ENCODE results near the gene MATCAP1.

The MATCAP1 gene

DNA sequence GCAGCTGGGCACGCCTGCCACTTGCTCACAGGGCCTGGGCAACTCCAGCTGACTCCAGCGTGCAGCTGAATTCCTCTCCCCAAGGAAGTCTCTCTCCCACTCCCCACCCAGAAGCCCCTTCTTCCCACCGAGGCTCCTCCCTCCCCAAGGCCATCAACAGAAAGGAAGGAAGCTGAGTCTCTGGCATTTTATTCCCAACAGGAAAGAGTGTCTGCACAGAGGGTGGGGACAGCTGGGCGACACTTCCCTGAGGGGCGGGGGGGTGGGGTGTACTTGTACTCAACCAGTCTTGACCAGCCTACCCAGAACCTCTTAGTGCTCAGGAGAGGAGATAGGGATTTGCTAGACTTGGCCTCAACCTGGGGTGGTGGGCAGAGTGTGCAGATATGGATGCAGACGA, 6.3 kb upstream of the MATCAP1 start, which contains the start of gene EXOC3L1:
EXOC3L1 (minus strand) TSS at position 96 of the 400 bp plus-strand sequence. CDS start 460 bp downstream, outside the sequence.
- Histone ChIP-seq H3F3A (ENCODE audit: control insufficient read depth, insufficient read depth) (no peaks in the 10 kb centered on the region), H3K9me3 (ENCODE audit: control insufficient read depth, insufficient read depth, low read length) (no peaks in the 10 kb centered on the region), H3K4me3 (ENCODE audit: low read length) (no peak within 1 kb of the TSS), H3K79me2 (ENCODE audit: control insufficient read depth, low read length) (peaks cover 34% of the 10 kb centered on the region), H4K20me1 (ENCODE audit: control insufficient read depth, insufficient read depth, low read depth, low read length) (no peaks in the 10 kb centered on the region; the same call in 1 of the 2 replicates), H3K27ac (ENCODE audit: low read depth, low read length) (no peak within 1 kb of the TSS), H3K4me1 (ENCODE audit: control insufficient read depth, low read length) (peaks cover 22% of the 10 kb centered on the region), H3K4me2 (ENCODE audit: low read length) (no peak within 1 kb of the TSS), H3K36me3 (ENCODE audit: control insufficient read depth, low read length) (peaks cover 29% of the 10 kb centered on the region), H3K9me2 (replicated peaks; ENCODE audit: control insufficient read depth, low read length) (no peaks in the 10 kb centered on the region), H3K27me3 (ENCODE audit: control insufficient read depth, low read length) (peaks cover 16% of the 10 kb centered on the region)
- TF ChIP-seq, protein P1, sequence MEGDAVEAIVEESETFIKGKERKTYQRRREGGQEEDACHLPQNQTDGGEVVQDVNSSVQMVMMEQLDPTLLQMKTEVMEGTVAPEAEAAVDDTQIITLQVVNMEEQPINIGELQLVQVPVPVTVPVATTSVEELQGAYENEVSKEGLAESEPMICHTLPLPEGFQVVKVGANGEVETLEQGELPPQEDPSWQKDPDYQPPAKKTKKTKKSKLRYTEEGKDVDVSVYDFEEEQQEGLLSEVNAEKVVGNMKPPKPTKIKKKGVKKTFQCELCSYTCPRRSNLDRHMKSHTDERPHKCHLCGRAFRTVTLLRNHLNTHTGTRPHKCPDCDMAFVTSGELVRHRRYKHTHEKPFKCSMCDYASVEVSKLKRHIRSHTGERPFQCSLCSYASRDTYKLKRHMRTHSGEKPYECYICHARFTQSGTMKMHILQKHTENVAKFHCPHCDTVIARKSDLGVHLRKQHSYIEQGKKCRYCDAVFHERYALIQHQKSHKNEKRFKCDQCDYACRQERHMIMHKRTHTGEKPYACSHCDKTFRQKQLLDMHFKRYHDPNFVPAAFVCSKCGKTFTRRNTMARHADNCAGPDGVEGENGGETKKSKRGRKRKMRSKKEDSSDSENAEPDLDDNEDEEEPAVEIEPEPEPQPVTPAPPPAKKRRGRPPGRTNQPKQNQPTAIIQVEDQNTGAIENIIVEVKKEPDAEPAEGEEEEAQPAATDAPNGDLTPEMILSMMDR (IDR thresholded peaks at IDR 0.05; ENCODE audit: low read depth, low read length, poor library complexity, severe bottlenecking) = no peak
- TF ChIP-seq EZH2phosphoT487 (IDR thresholded peaks at IDR 0.05; ENCODE audit: borderline replicate concordance, low read length) = no peak

DNA sequence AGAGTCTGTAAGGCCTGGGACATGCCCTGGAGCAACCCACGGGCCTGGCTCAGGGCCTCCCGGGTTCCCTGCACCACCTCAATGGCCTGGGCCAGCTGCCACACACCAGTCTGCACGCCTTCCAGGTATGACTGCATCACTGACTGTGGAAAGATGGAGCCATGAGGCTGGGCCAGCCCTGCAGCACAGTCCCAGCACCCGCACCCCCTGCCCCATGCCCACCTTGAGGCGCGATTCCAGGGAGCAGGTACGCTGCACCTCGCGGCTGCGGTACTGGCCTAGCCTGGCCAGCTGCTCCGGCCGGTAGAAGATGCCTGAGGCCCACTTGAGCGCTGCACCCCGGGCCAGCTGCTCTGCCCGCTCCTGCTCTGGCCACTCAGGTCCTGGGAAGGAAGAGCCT, 5.0 kb upstream of the MATCAP1 start:
- H3K27me3 ChIP-seq (ENCODE audit: control insufficient read depth, low read length) = peaks cover 24% of the 10 kb centered on the region
- H3K27ac ChIP-seq (ENCODE audit: low read depth, low read length) = no peak overlapping the region
- H3K4me1 ChIP-seq (ENCODE audit: control insufficient read depth, low read length) = peaks cover 31% of the 10 kb centered on the region

DNA sequence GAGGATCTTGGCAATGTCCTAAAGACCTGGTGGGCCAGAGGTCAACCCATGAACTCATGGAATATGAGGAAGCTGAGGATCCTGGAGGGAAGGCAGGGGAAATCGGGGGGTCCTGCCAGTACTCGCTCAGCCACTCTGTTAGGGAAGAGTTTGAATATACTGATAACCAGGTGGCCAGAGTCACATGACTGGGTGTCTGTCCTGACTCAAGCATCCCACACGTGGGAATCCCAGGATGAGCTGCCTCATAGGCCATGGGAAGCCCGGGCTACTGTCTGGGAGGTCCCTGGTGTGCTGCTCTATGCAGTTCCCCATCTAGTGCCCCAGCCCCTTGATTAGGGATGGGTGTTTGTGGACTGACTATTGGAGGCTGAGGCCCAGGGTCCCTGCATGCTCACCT, 4.6 kb upstream of the MATCAP1 start:
- Histone ChIP-seq H3K4me2 (ENCODE audit: low read length) (no peak overlapping the region), H3K4me3 (ENCODE audit: low read length) (no peak overlapping the region), H3K36me3 (ENCODE audit: control insufficient read depth, low read length) (peaks cover 12% of the 10 kb centered on the region), H4K20me1 (ENCODE audit: control insufficient read depth, insufficient read depth, low read depth, low read length) (no peaks in the 10 kb centered on the region; the same call in 1 of the 2 replicates), H3K4me1 (ENCODE audit: control insufficient read depth, low read length) (peaks cover 27% of the 10 kb centered on the region), H3K9me2 (replicated peaks; ENCODE audit: control insufficient read depth, low read length) (no peaks in the 10 kb centered on the region), H3K9me3 (ENCODE audit: control insufficient read depth, insufficient read depth, low read length) (no peaks in the 10 kb centered on the region), H3F3A (ENCODE audit: control insufficient read depth, insufficient read depth) (no peaks in the 10 kb centered on the region), H3K27me3 (ENCODE audit: control insufficient read depth, low read length) (peaks cover 24% of the 10 kb centered on the region), H3K79me2 (ENCODE audit: control insufficient read depth, low read length) (peaks cover 17% of the 10 kb centered on the region), H3K27ac (ENCODE audit: low read depth, low read length) (no peak overlapping the region)
- TF ChIP-seq, protein P1 (IDR thresholded peaks at IDR 0.05; ENCODE audit: low read depth, low read length, poor library complexity, severe bottlenecking) = no peak
- no peak for TF ChIP-seq EZH2phosphoT487 (IDR thresholded peaks at IDR 0.05; ENCODE audit: borderline replicate concordance, low read length)

More for the DNA sequence above, 5.0 kb upstream of the MATCAP1 start:
- H3F3A ChIP-seq (ENCODE audit: control insufficient read depth, insufficient read depth) = no peaks in the 10 kb centered on the region
- no peak for TF ChIP-seq EZH2phosphoT487 (IDR thresholded peaks at IDR 0.05; ENCODE audit: borderline replicate concordance, low read length)
- TF ChIP-seq, protein P1 (IDR thresholded peaks at IDR 0.05; ENCODE audit: low read depth, low read length, poor library complexity, severe bottlenecking) = no peak
- H3K79me2 ChIP-seq (ENCODE audit: control insufficient read depth, low read length) = peaks cover 22% of the 10 kb centered on the region
- H3K4me3 ChIP-seq (ENCODE audit: low read length) = no peak overlapping the region
- peaks cover 17% of the 10 kb centered on the region for H3K36me3 ChIP-seq (ENCODE audit: control insufficient read depth, low read length)
- H3K9me3 ChIP-seq (ENCODE audit: control insufficient read depth, insufficient read depth, low read length) = no peaks in the 10 kb centered on the region
- no peak overlapping the region for H3K4me2 ChIP-seq (ENCODE audit: low read length)
- H3K9me2 ChIP-seq (replicated peaks; ENCODE audit: control insufficient read depth, low read length) = no peaks in the 10 kb centered on the region
- H4K20me1 ChIP-seq (ENCODE audit: control insufficient read depth, insufficient read depth, low read depth, low read length) = no peaks in the 10 kb centered on the region; the same call in 1 of the 2 replicates
